HG03060 (cell line): ENCODE results near the gene TNFSF15.

Experiments
- ATAC-seq: cut with Tn5 transposase; IDR thresholded peaks from one replicate; pipeline ENCODE4 v1.9.1; 2021; ENCODE audit warnings: low read depth, moderate number of reproducible peaks; ENCODE audit not compliant: unreplicated experiment

Gene TNFSF15

DNA sequence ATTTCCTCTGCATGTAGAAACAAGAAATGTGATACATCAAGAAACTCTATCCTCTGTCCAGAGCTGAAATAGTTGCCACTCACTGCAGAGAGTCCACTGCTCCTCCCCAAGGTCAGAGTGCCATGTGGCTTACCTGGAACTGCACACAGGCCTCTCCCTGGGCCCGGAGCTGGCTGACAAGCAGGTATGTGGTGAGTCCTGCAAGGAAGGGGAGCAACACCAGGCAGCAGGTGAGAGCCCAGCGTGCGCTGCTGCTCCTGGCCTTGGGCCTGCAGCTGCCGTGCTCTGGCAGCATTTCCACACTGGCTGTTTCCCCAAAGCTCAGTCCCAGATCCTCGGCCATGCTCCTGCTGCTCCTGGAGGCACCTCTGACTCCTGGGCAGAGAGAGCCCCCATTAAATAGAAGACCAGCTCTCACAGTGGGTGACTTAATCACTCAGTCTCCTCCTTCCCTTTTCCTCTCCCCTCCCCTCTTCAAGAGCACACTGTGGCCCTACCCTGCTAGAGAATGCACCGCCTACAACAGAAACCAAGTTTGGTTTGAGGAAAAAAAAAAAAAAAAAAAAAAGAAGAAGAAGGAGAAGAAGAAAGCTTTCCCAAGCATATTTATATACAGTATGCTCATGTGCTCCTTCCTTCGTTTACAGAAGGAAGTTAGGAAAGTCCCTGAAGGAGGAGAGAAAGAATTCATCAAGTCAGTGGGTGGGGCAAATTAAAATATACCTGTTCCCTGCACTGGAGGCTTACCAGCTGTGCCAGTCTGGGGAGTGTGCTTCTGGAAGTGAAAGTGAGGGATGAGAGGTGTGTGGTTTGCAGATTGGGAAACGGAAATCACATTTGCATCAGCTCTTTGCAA, at the start of gene TNFSF15:
TSS of gene TNFSF15 (minus strand) at position 370 of the 856 bp plus-strand sequence. CDS start at position 343, 27 bp downstream.
- ATAC-seq: peak; percentile 86

DNA sequence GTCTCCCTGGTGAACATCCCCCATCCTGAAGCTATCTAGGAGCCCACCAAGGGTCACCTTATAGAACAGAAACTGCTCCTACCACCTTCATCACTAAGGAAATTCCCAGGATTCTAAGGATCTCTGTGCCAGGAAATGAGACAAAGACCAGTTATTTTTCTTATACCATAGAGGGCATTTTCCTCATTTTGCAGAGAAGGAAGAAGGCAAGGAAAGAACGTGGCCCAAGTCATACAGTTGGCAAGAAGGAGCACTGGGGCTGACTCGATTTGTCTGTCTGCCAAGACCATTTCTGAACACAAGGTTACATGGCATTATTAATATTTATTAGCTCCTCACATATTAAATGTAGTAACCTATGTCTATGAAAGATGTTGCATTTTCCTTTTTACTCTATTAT, 49.6 kb upstream of the TNFSF15 start:
- no peak for ATAC-seq

- no peak for ATAC-seq
Measured at GRCh38 chr9:114854736-114855355, 49.0 kb upstream of the TNFSF15 start.

- no peak for ATAC-seq
Measured at GRCh38 chr9:114853071-114853855, 47.4 kb upstream of the TNFSF15 start.

- ATAC-seq: no peak
Measured at GRCh38 chr9:114852050-114852594, 46.3 kb upstream of the TNFSF15 start.

GRCh38 chr9:114851306-114851705, 45.5 kb upstream of the TNFSF15 start:
- no peak for ATAC-seq

DNA sequence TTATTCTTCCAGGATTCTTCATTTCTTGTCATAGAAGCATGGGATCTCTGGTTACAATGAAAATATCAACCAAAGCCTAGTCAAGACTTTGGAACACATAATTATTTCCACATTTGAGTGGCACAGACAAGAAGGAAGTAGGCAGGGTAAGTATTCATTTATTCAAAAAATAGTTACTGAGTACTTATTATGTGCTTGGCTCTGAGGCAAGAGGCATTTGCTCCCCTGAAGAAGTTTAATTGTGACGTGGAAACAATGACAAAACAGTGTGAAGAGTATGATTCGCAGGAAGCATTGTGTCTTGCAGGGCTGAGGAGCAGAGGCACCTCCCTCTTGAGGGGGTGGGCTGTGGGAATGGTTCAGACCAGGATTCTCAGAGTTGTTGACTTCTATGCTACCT, 45.0 kb upstream of the TNFSF15 start:
- no peak for ATAC-seq

DNA sequence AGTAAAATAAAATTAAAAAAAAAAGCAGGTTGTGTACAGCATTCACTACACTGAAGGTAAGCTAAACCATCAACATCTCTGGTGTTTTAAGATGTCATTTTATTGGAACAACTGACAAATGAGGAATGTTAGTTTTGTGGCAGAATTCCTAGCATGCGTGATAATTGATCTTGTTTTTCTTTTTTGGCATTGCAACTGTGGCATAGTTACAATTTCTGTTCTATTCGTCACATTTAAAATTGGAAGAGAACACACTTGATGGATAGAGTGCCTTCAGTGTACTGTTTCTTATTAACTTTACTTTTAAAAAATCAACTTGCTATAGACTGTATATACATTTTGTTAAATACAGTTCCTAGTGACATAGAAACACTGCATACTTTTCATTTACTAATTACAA, 43.6 kb upstream of the TNFSF15 start:
- ATAC-seq: no peak

DNA sequence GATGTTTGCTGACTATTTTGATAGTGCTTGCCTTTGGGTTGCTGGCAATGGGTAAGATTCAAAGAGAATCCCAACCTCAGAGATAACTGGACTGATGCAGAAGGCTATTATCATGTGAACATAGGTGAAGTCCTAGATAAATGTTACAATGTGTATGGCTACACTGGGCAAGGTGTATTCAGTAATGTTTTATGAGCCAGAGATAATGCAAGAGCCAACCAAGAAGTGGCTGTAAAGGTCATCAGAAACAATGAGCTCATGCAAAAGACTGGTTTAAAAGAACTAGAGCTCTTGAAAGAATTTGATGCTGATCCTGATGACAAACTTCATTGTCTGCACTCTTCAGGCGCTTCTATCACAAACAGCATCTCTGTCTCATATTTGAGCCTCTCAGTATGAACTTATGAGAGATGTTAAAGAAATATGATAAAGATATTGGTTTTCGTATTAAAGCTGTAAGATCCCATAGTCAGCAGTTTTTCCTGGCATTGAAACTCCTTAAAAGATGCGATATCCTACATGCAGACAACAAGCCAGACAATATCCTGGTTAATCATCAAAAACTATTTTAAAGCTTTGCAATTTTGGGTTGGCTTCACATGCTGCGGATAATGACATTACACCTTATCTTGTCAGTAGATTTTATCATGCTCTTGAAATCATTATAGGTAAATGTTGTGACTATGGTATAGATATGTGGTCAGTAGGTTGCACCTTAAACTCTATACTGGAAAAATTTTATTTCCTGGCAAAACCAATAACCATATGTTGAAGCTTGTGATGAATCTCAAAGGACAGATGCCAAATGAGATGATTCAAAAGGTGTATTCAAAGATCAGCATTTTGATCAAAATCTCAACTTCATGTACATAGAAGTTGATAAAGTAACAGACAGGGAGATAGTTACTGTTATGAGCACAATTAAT, 41.9 kb upstream of the TNFSF15 start:
- ATAC-seq: no peak

- no peak for ATAC-seq
Measured at GRCh38 chr9:114845373-114845772, 39.5 kb upstream of the TNFSF15 start.

DNA sequence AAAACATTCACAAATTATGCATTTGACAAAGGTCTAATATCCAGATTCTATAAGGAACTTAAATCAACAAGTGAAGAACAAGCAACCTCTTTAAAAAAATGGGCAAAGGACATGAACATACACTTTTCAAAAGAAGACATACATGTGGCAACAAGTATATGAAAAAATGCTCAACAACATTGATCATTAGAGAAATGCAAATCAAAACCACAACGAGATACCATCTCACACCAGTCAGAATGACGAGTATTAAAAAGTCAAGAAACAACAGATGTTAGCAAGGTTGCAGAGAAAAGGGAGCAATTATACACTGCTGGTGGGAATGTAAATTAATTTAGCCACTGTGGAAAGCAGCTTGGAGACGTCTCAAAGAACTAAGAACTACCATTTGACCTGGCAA, 38.9 kb upstream of the TNFSF15 start:
- ATAC-seq: no peak

DNA sequence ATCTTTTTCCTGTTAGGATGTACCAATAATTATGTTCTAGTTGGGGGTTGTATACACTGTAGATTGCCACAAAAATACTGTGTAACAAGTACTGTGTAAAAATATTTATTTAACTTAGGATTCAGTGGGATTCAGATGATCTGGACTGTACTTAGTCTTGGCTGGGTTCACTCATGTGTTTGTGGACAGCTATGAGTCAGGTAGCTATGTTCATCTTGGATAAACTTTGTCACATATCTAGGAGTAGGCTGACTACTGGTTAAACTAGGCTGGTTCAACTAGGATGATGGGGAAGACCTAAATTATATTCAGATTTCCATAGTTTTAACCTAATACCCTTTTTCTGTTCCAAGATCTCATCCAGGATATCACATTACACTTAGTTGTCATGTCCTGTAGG, 32.1 kb upstream of the TNFSF15 start:
- no peak for ATAC-seq

DNA sequence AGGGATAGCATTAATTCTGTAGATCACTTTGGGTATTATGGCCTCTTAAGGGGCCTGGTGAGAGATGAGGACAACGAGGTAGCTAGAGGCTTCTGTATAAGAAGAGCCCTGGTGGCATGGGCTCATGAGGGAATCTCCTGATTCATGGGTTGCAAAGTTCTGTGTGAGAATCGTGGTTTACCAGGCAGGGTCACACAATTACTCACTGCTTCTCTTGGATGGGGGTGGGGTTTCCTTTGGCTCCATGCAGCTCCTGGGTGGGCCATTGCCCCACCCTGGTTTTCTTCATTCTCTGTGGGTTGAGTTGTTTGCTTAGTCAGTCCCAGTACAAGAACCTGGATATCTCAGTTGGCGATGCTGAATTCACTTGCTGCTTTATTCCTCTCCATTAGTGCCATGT, 30.9 kb upstream of the TNFSF15 start:
- no peak for ATAC-seq

- no peak for ATAC-seq
Measured at GRCh38 chr9:114834386-114834785, 28.5 kb upstream of the TNFSF15 start.

DNA sequence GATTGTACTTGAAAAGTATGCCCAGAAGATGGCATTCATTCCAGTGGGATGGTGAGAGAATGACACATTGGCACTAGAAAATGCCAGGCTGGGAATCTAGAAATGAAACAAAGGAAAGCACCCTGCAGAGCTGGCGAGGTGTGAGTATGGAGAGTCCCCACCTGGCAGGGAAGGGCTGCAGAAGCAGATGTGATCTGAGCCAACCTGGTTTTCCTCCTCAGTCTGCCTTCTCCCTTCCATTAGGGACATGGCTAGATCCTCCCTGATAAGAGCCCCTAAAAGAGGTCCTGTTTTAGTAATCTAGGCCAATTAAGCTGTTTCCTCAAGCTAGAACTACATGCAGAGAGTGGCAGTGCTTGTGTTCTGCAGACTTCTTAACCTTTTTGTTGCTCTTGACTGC, 24.7 kb upstream of the TNFSF15 start:
- no peak for ATAC-seq

DNA sequence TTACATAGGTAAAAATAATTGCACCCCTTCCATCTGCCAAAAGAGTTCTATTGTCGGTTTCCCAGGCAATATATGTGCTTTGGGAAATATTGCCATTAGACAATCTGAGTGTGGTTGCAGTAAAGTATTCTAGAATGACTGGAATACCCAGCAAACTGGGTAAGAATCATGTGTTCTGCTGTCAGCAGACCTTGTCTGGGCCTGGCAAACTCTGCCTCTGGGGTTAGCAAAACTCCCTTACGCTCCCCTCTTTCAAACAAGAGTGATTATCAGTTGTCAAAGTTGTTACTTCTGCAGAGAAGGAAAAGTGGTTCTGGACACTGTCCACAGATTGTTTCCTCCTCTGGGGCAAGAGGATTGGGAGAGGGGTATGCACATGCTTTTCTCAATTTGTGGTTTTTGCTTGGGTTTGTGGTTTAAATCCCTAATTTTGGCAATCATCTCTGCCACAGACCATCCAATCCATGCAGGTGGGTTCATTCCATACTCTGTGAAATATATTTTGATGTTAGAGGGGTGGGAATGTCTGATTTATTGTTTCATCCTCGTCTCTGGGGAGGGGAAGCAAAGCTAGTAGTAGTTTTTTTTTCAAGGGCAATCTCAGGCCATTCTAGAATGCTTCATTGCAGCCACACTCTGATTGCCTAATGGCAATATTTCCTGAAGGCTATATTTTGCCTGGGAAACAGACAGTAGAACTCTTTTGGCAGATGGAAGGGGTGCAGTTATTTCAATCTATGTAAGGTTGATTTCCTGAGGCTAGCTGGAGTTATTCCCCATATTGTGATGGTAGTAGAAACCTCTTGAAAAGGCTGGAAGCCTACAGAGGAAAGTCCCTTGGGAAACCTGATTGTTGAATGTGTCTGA, 24.0 kb upstream of the TNFSF15 start:
- no peak for ATAC-seq

DNA sequence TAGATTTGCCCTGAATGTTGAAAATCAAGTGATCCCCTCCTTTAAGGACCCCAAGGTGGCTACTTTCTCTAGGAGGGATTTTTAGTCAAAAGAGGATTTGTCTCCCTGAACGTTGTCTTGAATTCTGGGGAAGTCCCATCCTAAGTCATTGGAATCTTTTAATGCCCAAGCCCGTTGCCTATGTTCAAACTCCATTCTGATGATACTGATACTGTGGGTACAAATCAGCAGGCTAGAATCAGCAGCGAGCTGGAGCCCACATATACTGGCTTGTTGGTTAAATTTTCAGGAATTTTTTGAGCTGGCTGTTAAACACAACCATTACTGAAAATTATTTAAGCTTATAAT, 22.4 kb upstream of the TNFSF15 start:
- ATAC-seq: no peak

DNA sequence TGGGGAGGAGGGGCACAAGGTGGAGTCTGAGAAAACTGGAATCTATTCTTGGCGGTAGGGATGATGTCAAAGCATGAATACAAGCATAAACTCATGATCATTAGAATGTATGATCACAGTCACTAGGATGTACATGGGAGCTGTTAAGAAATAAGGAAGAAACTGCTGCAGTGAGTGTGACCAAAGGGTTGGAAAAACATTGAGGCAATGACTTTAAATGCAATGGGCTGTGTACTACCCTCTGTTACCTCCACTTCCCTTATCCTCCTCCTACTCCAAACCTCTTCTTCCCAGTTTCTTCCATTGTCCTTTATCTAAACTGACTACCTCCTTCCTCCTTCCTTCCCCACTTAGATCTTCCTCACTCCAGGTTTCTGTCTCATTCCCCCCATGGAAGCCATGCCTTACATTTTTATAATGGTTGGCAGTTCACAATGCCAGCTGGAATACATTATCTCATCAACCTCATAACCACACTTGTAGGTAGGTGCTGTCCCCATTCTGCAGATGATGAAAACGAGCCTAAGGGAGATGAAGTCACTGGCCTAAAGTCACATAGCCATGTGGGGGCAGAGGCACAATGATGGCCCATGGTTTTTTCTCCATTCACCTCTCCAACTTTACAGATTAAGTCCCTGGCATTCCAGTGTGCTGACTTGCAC, 21.9 kb upstream of the TNFSF15 start:
- no peak for ATAC-seq

GRCh38 chr9:114826431-114826830, 20.6 kb upstream of the TNFSF15 start:
- ATAC-seq: no peak
